NCI-H446 treated with DMSO at 0.1 percent for 48 hours (cell line): Measurements from ENCODE around the gene CASR.
A peak's percentile ranks its signal among the peaks of the same experiment; 100 is the strongest.

Experiments used
- DNase-seq: peaks from one replicate; lab custom pipeline; 2025; lab: John Stamatoyannopoulos, UW

The CASR gene

GRCh38 chr3:122257644-122258364 is 74.3 kb downstream of the CASR start:
- no peak for DNase-seq

- peak; percentile 55 for DNase-seq
Measured at GRCh38 chr3:122258757-122259371, 75.4 kb downstream of the CASR start.

GRCh38 chr3:122260206-122260605 is 76.7 kb downstream of the CASR start:
- no peak for DNase-seq

GRCh38 chr3:122263058-122263457 is 79.6 kb downstream of the CASR start:
- no peak for DNase-seq

GRCh38 chr3:122263974-122264588 is 80.6 kb downstream of the CASR start:
- no peak for DNase-seq

GRCh38 chr3:122265957-122266356 is 82.5 kb downstream of the CASR start:
- no peak for DNase-seq

- no peak for DNase-seq
Measured at GRCh38 chr3:122268257-122269024, 85.0 kb downstream of the CASR start.

GRCh38 chr3:122269045-122269444 is 85.6 kb downstream of the CASR start:
- DNase-seq: no peak

- no peak for DNase-seq
Measured at GRCh38 chr3:122271246-122271898, 87.9 kb downstream of the CASR start.

- no peak for DNase-seq
Measured at GRCh38 chr3:122272879-122273278, 89.4 kb downstream of the CASR start.

GRCh38 chr3:122273498-122273897 is 90.0 kb downstream of the CASR start:
- no peak for DNase-seq

GRCh38 chr3:122281891-122282290 is 98.4 kb downstream of the CASR start:
- DNase-seq: no peak

- DNase-seq: no peak
Measured at GRCh38 chr3:122283796-122284445, 100.5 kb downstream of the CASR start.

- no peak for DNase-seq
Measured at GRCh38 chr3:122284486-122284885, 101.0 kb downstream of the CASR start.

GRCh38 chr3:122294359-122294758 is 110.9 kb downstream of the CASR start:
- no peak for DNase-seq

GRCh38 chr3:122295266-122296062 is 112.0 kb downstream of the CASR start:
- no peak for DNase-seq

- DNase-seq: no peak
Measured at GRCh38 chr3:122298239-122298638, 114.8 kb downstream of the CASR start.

- no peak for DNase-seq
Measured at GRCh38 chr3:122299215-122299614, 115.7 kb downstream of the CASR start.

- DNase-seq: no peak
Measured at GRCh38 chr3:122299872-122300460, 116.5 kb downstream of the CASR start.

GRCh38 chr3:122301063-122301462 is 117.6 kb downstream of the CASR start:
- no peak for DNase-seq
